Neural cell (in vitro differentiated cells): Measurements from ENCODE around the gene PHACTR3. TPM values are rescaled to one million over a fixed set of nuclear protein-coding genes. Genes with fewer than 3 reads are reported as not detected.

Source experiments
- H2AFZ ChIP-seq: fragments of 200-600, 300-800 bp; sonication (generic), shearing (Covaris generic); 2 replicates; pipeline ENCODE4 v1.6.0; 2014; ENCODE audit warnings: low read depth, mild to moderate bottlenecking, antibody characterized with exemption, low read length, moderate library complexity
- H3F3A ChIP-seq: fragments of 200-600 bp; shearing (Covaris generic); 2 replicates; pipeline ENCODE4 v1.6.1; 2016; ENCODE audit warnings: mild to moderate bottlenecking, moderate library complexity, mixed read lengths, antibody characterized with exemption, low read length; ENCODE audit not compliant: insufficient read depth, poor library complexity, severe bottlenecking
- H3K27ac ChIP-seq: fragments of 200-600, 300-800 bp; sonication (generic), shearing (Covaris generic); 2 replicates; pipeline ENCODE4 v1.5.1; 2014; ENCODE audit warnings: mild to moderate bottlenecking, low read length, moderate library complexity
- H3K27me3 ChIP-seq: fragments of 300-800, 200-600 bp; sonication (generic), shearing (Covaris generic); 2 replicates; pipeline ENCODE4 v1.6.0; 2014; ENCODE audit warnings: mild to moderate bottlenecking, low read depth, low read length, moderate library complexity; ENCODE audit not compliant: insufficient read depth
- H3K36me3 ChIP-seq: fragments of 300-800, 200-600 bp; sonication (generic), shearing (Covaris generic); 2 replicates; pipeline ENCODE4 v1.5.1; 2014; ENCODE audit warnings: mild to moderate bottlenecking, antibody characterized with exemption, low read length, moderate library complexity; ENCODE audit not compliant: insufficient read depth
- H3K4me2 ChIP-seq: fragments of 300-800, 200-600 bp; sonication (generic), shearing (Covaris generic); 2 replicates; pipeline ENCODE4 v1.6.0; 2014; ENCODE audit warnings: mild to moderate bottlenecking, low read length
- H3K4me3 ChIP-seq: fragments of 300-800, 200-600 bp; sonication (generic), shearing (Covaris generic); 2 replicates; pipeline ENCODE4 v1.5.1; 2014; ENCODE audit warnings: mild to moderate bottlenecking, low read length, moderate library complexity
- H3K79me2 ChIP-seq: fragments of 200-600 bp; shearing (Covaris generic); replicated peaks from 2 replicates; pipeline ENCODE4 v1.6.0; 2014; ENCODE audit warnings: mild to moderate bottlenecking, low read length, moderate library complexity; ENCODE audit not compliant: insufficient read depth
- H3K9ac ChIP-seq: fragments of 300-800, 200-600 bp; sonication (generic), shearing (Covaris generic); 2 replicates; pipeline ENCODE4 v1.6.1; 2016; ENCODE audit warnings: mild to moderate bottlenecking, low read length, mixed read lengths
- H3K9me2 ChIP-seq: fragments of 200-600 bp; shearing (Covaris generic); 2 replicates; pipeline ENCODE4 v1.6.1; 2016; ENCODE audit warnings: mild to moderate bottlenecking, low read length, mixed read lengths; ENCODE audit not compliant: insufficient read depth
- H3K9me3 ChIP-seq: fragments of 200-600, 300-800 bp; sonication (generic), shearing (Covaris generic); 2 replicates; pipeline ENCODE4 v1.6.1; 2016; ENCODE audit warnings: mild to moderate bottlenecking, mixed run types, low read length, moderate library complexity, mixed read lengths
- H4K20me1 ChIP-seq: fragments of 200-600 bp; shearing (Covaris generic); 2 replicates; pipeline ENCODE4 v1.6.1; 2016; ENCODE audit warnings: mild to moderate bottlenecking, mixed run types; ENCODE audit not compliant: insufficient read depth
- CTCF ChIP-seq: fragments of 450-650 bp; IDR thresholded peaks from 2 replicates; pipeline ENCODE4 v1.5.1; 2014; ENCODE audit warnings: antibody characterized with exemption, mild to moderate bottlenecking, moderate library complexity; ENCODE audit not compliant: poor library complexity, severe bottlenecking
- EP300 ChIP-seq: fragments of 450-650 bp; conservative IDR thresholded peaks from 2 replicates; pipeline ENCODE4 v1.6.1; 2014; ENCODE audit warnings: antibody characterized with exemption, mild to moderate bottlenecking, moderate library complexity; ENCODE audit not compliant: poor library complexity, severe bottlenecking
- EZH2 ChIP-seq: fragments of 200-600, 300-800 bp; shearing (Covaris generic), sonication (generic); IDR thresholded peaks from 2 replicates; pipeline ENCODE4 v1.6.1; 2014; ENCODE audit warnings: antibody characterized with exemption, low read length, borderline replicate concordance, mild to moderate bottlenecking; ENCODE audit not compliant: insufficient read depth, poor library complexity, severe bottlenecking
- MXI1 ChIP-seq: fragments of 450-650 bp; conservative IDR thresholded peaks from 2 replicates; pipeline ENCODE4 v1.6.1; 2014; ENCODE audit warnings: antibody characterized with exemption, mild to moderate bottlenecking; ENCODE audit not compliant: poor library complexity, severe bottlenecking
- POLR2AphosphoS5 ChIP-seq: IDR thresholded peaks from 2 replicates; pipeline ENCODE4 v1.6.1; 2012
- RAD21 ChIP-seq: fragments of 450-650 bp; conservative IDR thresholded peaks from 2 replicates; pipeline ENCODE4 v1.6.1; 2014; ENCODE audit warnings: antibody characterized with exemption, mild to moderate bottlenecking, moderate library complexity
- REST ChIP-seq: IDR thresholded peaks from 2 replicates; pipeline ENCODE4 v1.6.1; 2012; ENCODE audit warnings: borderline replicate concordance
- SMC3 ChIP-seq: fragments of 450-650 bp; conservative IDR thresholded peaks from 2 replicates; pipeline ENCODE4 v1.6.1; 2014; ENCODE audit warnings: antibody characterized with exemption, mild to moderate bottlenecking, moderate library complexity; ENCODE audit not compliant: poor library complexity
- TAF1 ChIP-seq: IDR thresholded peaks from 2 replicates; pipeline ENCODE4 v1.6.1; 2012; ENCODE audit warnings: low read depth
- polyA plus RNA-seq: library from polyadenylated mRNA; depleted of rRNA; stranded (reverse); fragments of >200 nt; gene quantifications from 2 replicates; pipeline ENCODE4 v1.2.3, GENCODE V29; 2014

PHACTR3 gene
- polyA plus RNA-seq, 1 donor from 2014 or later, result 1.3 TPM

GRCh38 chr20:59764037-59764436, 159.7 kb downstream of the PHACTR3 start:
- Histone ChIP-seq H4K20me1 (no peaks in the 10 kb centered on the region), H3K27me3 (no peaks in the 10 kb centered on the region), H3F3A (no peaks in the 10 kb centered on the region), H2AFZ (no peak overlapping the region), H3K36me3 (no peaks in the 10 kb centered on the region), H3K9me2 (no peaks in the 10 kb centered on the region), H3K4me2 (no peak overlapping the region), H3K9me3 (peaks cover 11% of the 10 kb centered on the region), H3K9ac (no peak overlapping the region), H3K4me3 (no peak overlapping the region), H3K27ac (no peak overlapping the region), H3K79me2 (no peaks in the 10 kb centered on the region)
- TF ChIP-seq CTCF, result no peak
- TF ChIP-seq REST, result no peak
- no peak for TF ChIP-seq RAD21
- no peak for TF ChIP-seq MXI1
- no peak for TF ChIP-seq EZH2
- TF ChIP-seq TAF1, result no peak
- TF ChIP-seq EP300, result no peak
- no peak for TF ChIP-seq POLR2AphosphoS5
- TF ChIP-seq SMC3, result no peak

- H3K9me3 ChIP-seq, result peaks cover 11% of the 10 kb centered on the region
- H3F3A ChIP-seq, result no peaks in the 10 kb centered on the region
Observed at GRCh38 chr20:59765599-59766177, 161.3 kb downstream of the PHACTR3 start.

More at GRCh38 chr20:59765599-59766177, 161.3 kb downstream of the PHACTR3 start:
- Histone ChIP-seq H3K4me3 (no peak overlapping the region), H2AFZ (no peak overlapping the region), H3K27me3 (no peaks in the 10 kb centered on the region), H4K20me1 (no peaks in the 10 kb centered on the region), H3K9me2 (no peaks in the 10 kb centered on the region), H3K4me2 (no peak overlapping the region), H3K79me2 (no peaks in the 10 kb centered on the region), H3K9ac (no peak overlapping the region), H3K36me3 (no peaks in the 10 kb centered on the region), H3K27ac (no peak overlapping the region)
- TF ChIP-seq EZH2 (no peak), TAF1 (no peak), SMC3 (no peak), REST (no peak), RAD21 (no peak), EP300 (no peak), MXI1 (no peak), CTCF (no peak), POLR2AphosphoS5 (no peak)
